ENCODE measurements around the gene SEMA5A. TPM values are rescaled to one million over a fixed set of nuclear protein-coding genes. Genes with fewer than 3 reads are reported as not detected.

Gene SEMA5A
- polyA plus RNA-seq, 3 donors, result not detected

- Histone ChIP-seq H3K27ac (ENCODE audit: low read depth in 1 of 2, low read length in 2 of 2) (no peak overlapping the region), H3K79me2 (ENCODE audit: insufficient read depth, low read length) (no peaks in the 10 kb centered on the region), H3K36me3 (replicated peaks in 1 of 2; ENCODE audit: control insufficient read depth in 1 of 2, insufficient read depth in 2 of 2, low read length in 2 of 2) (no peaks in the 10 kb centered on the region), H3K4me2 (replicated peaks; ENCODE audit: extremely low read depth, low read length, poor library complexity, severe bottlenecking) (no peak overlapping the region), H3K4me1 (ENCODE audit: control insufficient read depth in 1 of 2, insufficient read depth in 2 of 2, low read length in 2 of 2) (no peaks in the 10 kb centered on the region), H3K4me3 (replicated peaks in 1 of 3; ENCODE audit: low read depth in 2 of 3, low read length in 3 of 3) (no peak overlapping the region), H2AFZ (ENCODE audit: insufficient read depth, low read depth, low read length, poor library complexity, severe bottlenecking) (no peak overlapping the region), H3K27me3 (ENCODE audit: control insufficient read depth in 2 of 2, insufficient read depth in 2 of 2, low read length in 2 of 2) (no peaks in the 10 kb centered on the region), H3K9me3 (replicated peaks in 1 of 2; ENCODE audit: control insufficient read depth in 1 of 2, insufficient read depth in 1 of 2, low read length in 2 of 2) (no peaks in the 10 kb centered on the region), H4K20me1 (ENCODE audit: insufficient read depth, low read length) (no peaks in the 10 kb centered on the region), H3K9ac (ENCODE audit: insufficient read depth, low read length, poor library complexity, severe bottlenecking) (no peak overlapping the region)
- no peak overlapping the region for H3K4me3 Mint-ChIP-seq
- H3K27me3 Mint-ChIP-seq (ENCODE audit: low read depth in 3 of 3), result peaks cover 0 to 1% (median 0%) of the 10 kb centered on the region in 3 donors
- no peak for TF ChIP-seq CTCF (IDR thresholded peaks at IDR 0.05)
- no peaks in the 10 kb centered on the region for H3K4me1 Mint-ChIP-seq
- WGBS (ENCODE audit: insufficient coverage), result no CpG with 5 or more reads among the region's 1 CpG
- DNase-seq, result no peak
- H3K9me3 Mint-ChIP-seq, result peaks cover 0 to 3% (median 0%) of the 10 kb centered on the region in 7 donors
- no peak overlapping the region for H3K27ac Mint-ChIP-seq
- H3K36me3 Mint-ChIP-seq, result no peaks in the 10 kb centered on the region
- intact Hi-C loops (cut with micrococcal nuclease), result no loop called here
These were observed 348.0 kb downstream of the SEMA5A start for GRCh38 chr5:9197881-9198260.

GRCh38 chr5:9196403-9197227 lies 349.3 kb downstream of the SEMA5A start:
- Mint-ChIP-seq H3K4me1 (no peaks in the 10 kb centered on the region), H3K9me3 (peaks cover 0 to 3% (median 0%) of the 10 kb centered on the region in 7 donors), H3K27ac (no peak overlapping the region), H3K36me3 (no peaks in the 10 kb centered on the region), H3K27me3 (ENCODE audit: low read depth in 3 of 3) (peaks cover 0 to 2% (median 1%) of the 10 kb centered on the region in 3 donors), H3K4me3 (no peak overlapping the region)
- no peaks in the 10 kb centered on the region for H3K27me3 ChIP-seq (ENCODE audit: control insufficient read depth in 2 of 2, insufficient read depth in 2 of 2, low read length in 2 of 2)
- no peaks in the 10 kb centered on the region for H3K36me3 ChIP-seq (replicated peaks in 1 of 2; ENCODE audit: control insufficient read depth in 1 of 2, insufficient read depth in 2 of 2, low read length in 2 of 2)
- H3K9ac ChIP-seq (ENCODE audit: insufficient read depth, low read length, poor library complexity, severe bottlenecking), result no peak overlapping the region
- H3K4me1 ChIP-seq (ENCODE audit: control insufficient read depth in 1 of 2, insufficient read depth in 2 of 2, low read length in 2 of 2), result no peaks in the 10 kb centered on the region
- no peak for DNase-seq
- H3K4me2 ChIP-seq (replicated peaks; ENCODE audit: extremely low read depth, low read length, poor library complexity, severe bottlenecking), result no peak overlapping the region
- no peak overlapping the region for H3K4me3 ChIP-seq (replicated peaks in 1 of 3; ENCODE audit: low read depth in 2 of 3, low read length in 3 of 3)
- intact Hi-C loops (cut with micrococcal nuclease), result no loop called here
- TF ChIP-seq CTCF (IDR thresholded peaks at IDR 0.05), result no peak
- no peak overlapping the region for H2AFZ ChIP-seq (ENCODE audit: insufficient read depth, low read depth, low read length, poor library complexity, severe bottlenecking)
- no peak overlapping the region for H3K27ac ChIP-seq (ENCODE audit: low read depth in 1 of 2, low read length in 2 of 2)
- no peaks in the 10 kb centered on the region for H3K79me2 ChIP-seq (ENCODE audit: insufficient read depth, low read length)
- H4K20me1 ChIP-seq (ENCODE audit: insufficient read depth, low read length), result no peaks in the 10 kb centered on the region
- 87% methylated on average over 10 of the region's 13 CpGs for WGBS (ENCODE audit: insufficient coverage)
- no peaks in the 10 kb centered on the region for H3K9me3 ChIP-seq (replicated peaks in 1 of 2; ENCODE audit: control insufficient read depth in 1 of 2, insufficient read depth in 1 of 2, low read length in 2 of 2)
